GM19463 (cell line): ENCODE data around the gene EME1.
"Not testable (repeated sequence)": the region's sequence is repeated elsewhere in the genome, so short reads cannot be mapped to it uniquely, and the experiment has no call there.

Source experiments
- ATAC-seq: cut with Tn5 transposase; IDR thresholded peaks from one replicate; pipeline ENCODE4 v1.9.1; 2021; ENCODE audit warnings: mild to moderate bottlenecking, moderate library complexity; ENCODE audit not compliant: unreplicated experiment

Gene EME1

DNA sequence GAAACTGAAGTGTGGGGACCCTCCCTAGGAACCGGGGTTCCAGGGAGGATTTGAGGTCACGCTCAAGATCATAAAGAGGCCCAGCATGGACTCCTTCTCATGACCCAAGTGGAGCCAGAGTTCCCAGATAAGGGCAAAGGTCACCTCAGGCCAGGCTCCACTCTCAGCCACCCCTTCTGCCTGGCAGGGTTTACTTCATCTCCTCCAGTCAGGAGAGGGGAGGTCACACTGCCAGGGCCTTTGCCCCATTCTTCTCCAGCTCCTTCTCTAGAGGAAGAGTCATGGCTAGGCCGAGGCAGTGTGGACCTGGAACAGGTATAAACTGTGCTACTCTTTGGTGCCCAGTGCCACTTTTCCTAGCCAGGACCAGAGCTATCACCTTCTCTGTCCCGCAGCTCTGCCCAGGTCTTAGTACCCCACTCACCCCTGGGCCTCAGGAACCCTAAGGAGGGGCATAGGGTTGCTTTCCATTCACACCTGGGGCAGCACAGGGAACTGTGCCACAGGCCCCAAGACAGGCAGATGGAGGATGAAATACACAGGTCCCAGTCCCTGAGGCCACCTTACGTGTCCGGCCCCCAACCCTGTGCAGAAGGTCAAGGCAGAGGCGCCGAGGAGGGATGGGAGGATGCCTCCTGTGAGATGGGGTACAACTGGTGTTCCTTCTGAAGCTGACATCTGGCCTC is 52.1 kb downstream of the EME1 start:
- ATAC-seq: no peak

DNA sequence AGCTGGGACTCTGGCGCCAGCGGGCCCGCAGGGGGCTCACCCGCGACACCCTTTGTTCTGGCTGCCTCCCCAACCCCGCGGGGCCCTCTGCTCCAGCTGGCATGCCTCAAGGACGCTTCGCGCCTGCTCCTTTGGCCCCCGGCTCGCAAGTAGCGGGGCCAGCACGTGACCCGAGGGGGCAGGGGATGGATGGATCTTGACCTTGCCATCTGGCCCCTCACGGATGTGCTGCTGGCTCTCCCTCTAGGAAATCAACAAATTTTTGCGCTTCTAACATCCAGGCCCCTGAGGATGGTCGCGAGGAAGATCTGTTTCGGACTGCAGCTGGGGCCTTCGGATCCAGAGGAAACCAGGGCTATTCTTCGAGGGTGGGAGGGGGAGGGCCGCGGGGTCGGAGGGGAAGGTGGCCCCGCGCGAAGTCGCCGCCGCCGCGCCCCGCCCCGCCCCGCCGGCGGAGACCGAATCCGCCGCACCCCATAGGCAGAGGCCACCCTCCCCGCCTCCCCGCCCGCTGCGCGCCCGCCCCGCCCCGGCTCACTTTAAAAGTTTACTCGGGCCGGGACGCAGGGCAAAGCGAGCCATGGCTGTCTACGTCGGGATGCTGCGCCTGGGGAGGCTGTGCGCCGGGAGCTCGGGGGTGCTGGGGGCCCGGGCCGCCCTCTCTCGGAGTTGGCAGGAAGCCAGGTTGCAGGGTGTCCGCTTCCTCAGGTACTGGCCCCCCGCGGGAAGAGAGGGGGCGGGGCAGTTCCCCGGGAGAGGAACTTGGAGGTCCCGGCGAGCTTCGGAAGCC is 52.8 kb downstream of the EME1 start, which contains the start of gene ACSF2:
Gene ACSF2 (plus strand): TSS at position 537 of the 790 bp plus-strand sequence. CDS start 44 bp downstream, at position 581.
- ATAC-seq: peak; percentile 71

- ATAC-seq: no peak
These were observed 53.4 kb downstream of the EME1 start for GRCh38 chr17:50426472-50426782.

GRCh38 chr17:50426814-50427787 is 54.1 kb downstream of the EME1 start:
- ATAC-seq: no peak

- not testable (repeated sequence) for ATAC-seq
These were observed 55.1 kb downstream of the EME1 start for GRCh38 chr17:50428126-50428525.

DNA sequence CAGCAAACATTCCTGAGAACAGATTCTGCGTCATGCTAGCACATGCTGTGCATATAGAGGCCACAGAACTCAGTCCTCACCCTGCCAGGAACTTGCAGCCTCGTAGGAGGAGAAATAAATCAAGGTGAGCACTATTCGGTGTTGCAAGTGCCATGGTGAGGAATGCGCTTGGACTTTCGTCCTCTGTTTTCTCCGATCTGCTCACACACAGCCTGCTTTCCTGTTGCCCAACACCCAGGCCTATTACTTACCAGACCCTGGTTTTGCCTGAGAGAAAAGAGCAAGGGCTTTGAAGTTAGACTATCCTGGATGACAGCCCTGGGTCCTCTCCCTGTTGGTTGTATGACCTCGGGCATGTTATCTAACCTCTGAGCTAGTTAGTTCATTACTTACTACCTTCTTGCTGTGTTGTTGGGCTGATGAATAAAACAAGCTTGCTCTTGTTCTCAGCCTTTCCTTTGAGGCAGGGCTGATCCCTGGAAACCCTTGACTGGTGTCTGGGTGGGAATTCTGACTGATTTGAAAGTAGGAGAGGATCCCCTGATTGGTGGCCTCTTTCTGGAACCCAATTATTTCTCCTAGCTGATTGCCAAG is 55.9 kb downstream of the EME1 start:
- ATAC-seq: no peak

GRCh38 chr17:50429793-50430192 is 56.8 kb downstream of the EME1 start:
- ATAC-seq: no peak
